HG03469 (cell line): ENCODE results near the gene NIM1K.
"Not testable (repeated sequence)": the region's sequence is repeated elsewhere in the genome, so short reads cannot be mapped to it uniquely, and the experiment has no call there.

Source experiments
- ATAC-seq: cut with Tn5 transposase; IDR thresholded peaks from one replicate; pipeline ENCODE4 v1.9.1; 2021; ENCODE audit warnings: mild to moderate bottlenecking, moderate library complexity, moderate number of reproducible peaks; ENCODE audit not compliant: unreplicated experiment

The NIM1K gene

DNA sequence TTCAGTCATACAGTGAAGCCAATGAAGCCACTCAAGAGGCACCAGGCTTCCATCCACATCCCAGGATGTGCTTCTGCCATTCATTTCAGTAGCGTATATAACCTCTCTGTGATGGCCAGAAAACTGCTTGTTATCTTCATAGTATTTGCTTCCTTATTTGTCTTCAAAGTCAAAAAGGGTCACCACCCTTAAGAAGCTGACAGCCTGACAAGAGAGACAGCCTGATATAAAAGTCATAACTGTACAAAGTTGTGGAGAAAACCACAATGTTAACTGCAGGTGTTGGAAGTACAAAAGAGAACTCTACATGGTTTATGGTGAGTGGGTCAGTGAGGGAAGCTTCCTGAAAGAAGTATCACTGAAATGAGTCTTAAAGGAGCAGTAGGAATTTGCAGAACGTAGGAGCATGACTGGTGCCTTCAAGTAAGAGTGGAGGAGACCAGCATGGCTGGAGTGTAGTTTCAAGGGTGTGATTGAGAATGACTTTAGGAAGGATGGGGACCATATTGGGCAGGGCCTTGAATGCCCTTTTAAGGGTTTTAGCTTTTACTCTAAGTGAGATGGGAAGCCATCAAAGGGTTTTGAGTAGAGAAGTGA lies 33.7 kb downstream of the NIM1K start:
- ATAC-seq = no peak

GRCh38 chr5:43227655-43228054 lies 35.6 kb downstream of the NIM1K start:
- no peak for ATAC-seq

DNA sequence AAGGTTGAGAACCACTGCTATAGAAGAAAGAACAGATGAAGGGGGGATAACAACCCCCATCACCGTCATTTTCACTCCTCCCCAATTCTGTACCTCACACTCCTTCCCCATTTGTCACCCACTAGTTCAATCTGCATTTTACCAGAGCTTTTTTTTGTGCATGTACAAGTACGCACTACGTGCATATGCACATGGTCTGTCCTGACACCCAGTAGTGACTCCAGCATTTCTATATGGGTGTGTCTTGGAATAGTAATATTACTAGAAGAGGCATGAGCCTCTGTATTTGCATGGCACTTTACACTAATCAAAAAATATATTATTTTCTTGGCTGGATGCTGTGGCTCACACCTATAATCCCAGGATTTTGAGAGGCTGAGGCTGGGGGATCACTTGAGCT lies 38.7 kb downstream of the NIM1K start:
- no peak for ATAC-seq

DNA sequence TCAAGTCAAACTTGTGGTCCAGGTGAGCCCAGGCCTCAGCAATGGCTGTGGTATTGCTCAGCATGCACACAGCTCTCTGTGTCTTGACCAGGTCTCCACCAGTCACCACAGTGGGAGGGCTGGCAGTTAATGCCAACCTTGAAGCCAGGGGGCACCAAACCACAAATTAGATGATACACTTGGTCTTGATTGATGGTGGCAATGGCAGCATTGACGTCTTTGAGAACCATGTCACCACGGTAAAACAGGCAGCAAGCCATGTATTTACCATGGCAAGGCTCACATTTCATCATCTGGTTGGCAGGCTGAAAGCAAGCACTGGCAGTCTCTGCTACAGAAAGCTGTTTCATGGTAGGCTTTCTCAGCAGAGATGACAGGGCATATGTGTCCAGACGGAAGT lies 40.0 kb downstream of the NIM1K start:
- no peak for ATAC-seq

DNA sequence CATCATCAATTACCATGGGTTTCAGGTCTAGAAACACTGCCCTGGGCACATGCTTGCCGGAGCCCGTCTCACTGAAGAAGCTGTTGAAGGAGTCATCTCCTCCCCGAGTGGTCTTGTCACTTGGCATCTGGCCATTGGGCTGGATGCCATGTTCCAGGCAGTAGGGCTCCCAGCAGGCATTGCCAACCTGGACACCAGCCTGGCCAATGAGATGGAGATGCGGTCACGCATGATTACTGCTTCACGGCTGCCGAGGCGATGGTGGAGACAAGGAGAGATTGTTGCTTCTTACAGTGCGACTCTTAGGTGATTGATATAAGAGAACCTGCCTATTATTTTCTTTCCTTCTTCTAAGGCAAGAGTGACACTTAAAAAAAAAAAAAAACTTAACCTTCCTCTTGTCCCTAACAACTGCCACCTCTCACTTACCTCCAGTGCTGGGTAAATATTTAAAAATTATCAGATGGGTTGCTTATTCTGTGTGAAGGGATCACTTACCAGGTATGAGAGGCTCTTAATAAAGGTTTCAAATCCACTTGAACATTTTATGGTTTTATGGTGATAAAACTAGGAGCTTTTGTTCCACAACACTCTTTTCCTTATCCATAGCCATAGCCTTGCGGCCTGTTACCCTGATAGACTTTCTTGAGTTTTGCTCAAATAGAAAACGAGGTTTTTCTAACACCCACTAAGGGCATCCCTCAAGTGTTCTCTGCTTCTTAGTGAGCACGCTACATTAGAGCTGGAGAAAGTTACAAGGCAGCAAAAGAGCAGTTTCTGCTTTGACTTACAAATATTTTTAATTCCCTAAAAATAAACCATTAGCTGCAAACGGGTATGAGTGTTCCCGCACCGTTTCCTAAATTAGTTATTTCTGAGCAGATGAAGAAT lies 41.2 kb downstream of the NIM1K start:
- ATAC-seq = no peak

- no peak for ATAC-seq
Measured at GRCh38 chr5:43233946-43234345, 41.9 kb downstream of the NIM1K start.

DNA sequence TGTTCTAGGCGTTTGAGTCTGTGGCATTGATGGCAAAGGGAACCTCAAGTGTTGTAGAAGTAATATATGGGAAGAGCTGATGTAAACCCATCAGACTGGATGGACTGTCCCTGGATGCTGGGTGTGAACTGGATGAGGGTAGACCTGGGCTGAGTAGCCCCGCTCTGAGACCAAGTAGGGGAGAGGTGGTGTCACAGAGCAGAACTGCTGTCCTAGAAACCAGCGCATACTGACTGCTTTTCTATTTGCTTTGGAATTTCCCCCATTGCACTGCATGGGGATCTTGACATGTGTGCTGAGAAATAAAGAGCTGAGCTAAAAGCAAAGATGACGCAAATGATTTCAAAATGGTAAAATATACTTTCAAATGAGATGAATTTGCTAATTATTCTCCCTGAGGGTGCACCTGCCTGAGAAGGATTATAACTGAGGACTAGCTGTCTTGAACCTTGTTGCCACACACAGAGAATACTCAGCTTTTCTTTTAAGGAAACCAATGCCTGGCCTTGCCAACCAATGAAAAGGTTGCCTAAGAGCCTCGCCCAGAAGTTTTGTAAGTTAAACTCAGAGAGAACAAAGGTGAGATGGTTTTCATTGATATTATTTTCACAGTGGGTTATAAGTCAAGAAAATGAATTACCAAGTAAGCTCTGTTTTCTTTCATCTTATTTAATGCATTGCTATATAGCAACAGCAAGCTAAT lies 44.8 kb downstream of the NIM1K start:
- no peak for ATAC-seq

DNA sequence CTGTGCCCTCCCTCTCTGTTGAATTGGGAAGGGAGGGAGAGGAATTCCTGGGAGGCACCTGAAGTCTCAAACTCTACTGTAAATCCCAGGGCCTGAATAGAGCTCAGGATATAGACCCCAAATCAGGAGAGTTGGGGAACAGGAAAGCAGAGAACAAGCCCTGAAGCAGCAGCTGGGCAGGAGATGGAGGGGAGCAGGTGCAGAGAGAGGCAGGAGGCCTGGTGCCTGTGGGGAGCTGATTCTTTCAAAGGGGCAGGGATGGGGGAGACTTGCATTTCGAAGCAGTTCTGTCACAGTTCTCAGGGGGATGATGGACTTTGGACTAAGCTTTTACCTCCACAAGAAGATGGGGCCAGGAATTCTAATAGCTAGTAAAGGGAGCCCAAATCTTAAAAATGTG lies 50.2 kb downstream of the NIM1K start:
- no peak for ATAC-seq

DNA sequence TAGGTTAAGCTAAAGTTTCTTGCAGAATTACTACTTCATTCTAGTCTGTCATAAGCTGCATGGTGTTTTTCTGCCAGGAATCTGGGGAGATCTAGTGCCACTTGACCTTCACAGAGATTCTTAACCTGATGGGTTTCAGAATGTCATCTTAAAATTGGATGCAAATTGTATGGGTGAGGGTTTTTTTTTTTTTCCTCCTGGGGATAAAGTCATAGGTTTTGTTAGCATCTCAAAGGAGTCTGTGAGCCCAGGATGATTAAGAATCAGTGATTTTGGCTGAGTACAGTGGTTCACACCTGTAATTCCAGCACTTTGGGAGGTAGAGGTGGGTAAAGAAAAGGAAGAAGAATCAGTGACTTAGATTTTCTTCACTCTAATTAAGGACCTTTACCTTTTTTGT lies 51.2 kb downstream of the NIM1K start:
- no peak for ATAC-seq

GRCh38 chr5:43244823-43245565 lies 53.0 kb downstream of the NIM1K start:
- ATAC-seq = peak; percentile 86

- ATAC-seq = no peak
Measured at GRCh38 chr5:43245724-43246385, 53.8 kb downstream of the NIM1K start.

GRCh38 chr5:43251754-43252153 lies 59.7 kb downstream of the NIM1K start:
- ATAC-seq = no peak

GRCh38 chr5:43255704-43256103 lies 63.7 kb downstream of the NIM1K start:
- no peak for ATAC-seq

DNA sequence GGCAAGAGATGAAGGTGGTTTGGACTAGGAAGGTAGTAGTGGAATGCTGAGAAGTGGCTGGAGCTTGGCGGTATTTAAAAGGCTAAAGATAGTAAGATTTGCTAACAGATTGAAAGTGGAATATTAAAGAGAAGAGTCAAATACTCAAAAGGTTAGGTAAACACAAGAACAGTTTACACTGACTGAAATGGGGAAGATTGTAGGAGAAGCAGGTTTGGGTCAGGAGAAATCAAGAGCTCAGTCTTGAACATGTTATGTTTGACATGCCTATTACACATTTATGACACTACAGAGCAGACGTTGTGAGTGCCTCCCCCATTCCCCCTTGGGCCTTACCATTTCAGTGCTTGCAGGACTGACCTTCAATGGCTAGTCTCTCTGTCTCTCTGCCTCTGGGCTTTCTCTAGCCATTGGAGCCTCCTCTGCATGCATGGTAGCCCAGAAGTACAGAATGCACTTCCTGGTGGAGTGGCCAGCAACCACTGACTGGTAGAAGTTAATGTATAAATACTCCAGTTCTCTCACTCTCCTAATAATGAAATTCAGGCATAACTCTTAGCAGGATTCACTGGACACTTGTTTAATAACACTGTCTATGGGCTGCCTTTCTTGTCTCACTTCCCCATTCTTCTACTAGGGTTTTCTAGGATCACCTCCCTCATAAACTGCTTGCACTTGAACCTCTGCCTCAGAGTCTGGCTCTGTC lies 64.4 kb downstream of the NIM1K start:
- no peak for ATAC-seq

GRCh38 chr5:43258116-43258515 lies 66.1 kb downstream of the NIM1K start:
- ATAC-seq = no peak

DNA sequence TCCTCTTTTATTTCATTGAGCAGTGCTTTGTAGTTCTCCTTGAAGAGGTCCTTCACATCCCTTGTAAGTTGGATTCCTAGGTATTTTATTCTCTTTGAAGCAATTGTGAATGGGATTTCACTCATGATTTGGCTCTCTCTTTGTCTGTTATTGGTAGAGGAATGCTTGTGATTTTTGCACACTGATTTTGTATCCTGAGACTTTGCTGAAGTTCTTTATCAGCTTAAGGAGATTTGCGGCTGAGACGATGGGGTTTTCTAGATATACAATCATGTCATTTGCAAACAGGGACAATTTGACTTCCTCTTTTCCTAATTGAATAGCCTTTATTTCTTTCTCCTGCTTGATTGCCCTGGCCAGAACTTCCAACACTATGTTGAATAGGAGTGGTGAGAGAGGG lies 70.2 kb downstream of the NIM1K start:
- ATAC-seq = not testable (repeated sequence)

- peak; percentile 75 for ATAC-seq
Measured at GRCh38 chr5:43268188-43268820, 76.3 kb downstream of the NIM1K start.

DNA sequence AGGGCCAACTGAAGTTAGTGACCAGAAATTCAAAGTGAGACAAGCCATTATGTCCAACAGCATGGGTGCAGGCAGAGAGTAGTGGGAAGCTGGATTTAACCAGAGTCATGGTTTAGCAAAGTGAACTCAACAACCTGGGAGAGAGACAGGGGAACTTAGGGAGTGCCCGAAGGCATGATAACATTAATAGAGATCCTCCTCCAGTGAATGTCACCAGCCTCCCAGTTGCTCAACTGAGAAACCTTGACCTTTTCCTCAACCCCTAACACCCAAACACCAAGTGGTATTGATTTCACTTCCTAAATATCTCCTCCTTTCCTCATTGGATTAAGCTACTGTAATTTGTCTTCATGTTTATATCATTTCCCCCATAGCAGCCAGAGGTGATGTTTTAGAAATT lies 78.6 kb downstream of the NIM1K start:
- ATAC-seq = no peak

DNA sequence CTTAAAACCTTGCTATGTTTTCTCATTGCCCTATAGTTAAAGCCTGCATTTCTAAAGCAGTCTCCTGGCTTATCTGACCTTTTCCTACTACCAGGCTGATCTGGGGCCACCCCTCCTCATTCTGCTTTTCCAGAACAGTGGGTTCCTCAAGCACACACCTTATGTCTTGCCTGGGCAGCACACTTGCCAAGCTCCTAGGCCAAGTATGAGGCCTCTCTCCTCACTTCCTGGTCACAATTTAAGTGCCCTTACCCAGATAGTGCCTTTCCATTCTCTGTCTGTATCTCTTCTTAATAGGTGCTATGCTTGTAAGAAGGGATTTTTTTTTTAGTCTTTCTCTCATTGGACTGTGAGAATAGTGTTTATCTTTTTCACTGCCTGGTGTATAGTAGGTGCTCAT lies 81.5 kb downstream of the NIM1K start:
- ATAC-seq = no peak
